ENCODE measurements around the gene SOST. TPM values are rescaled to one million over a fixed set of nuclear protein-coding genes. Genes with fewer than 3 reads are reported as not detected.

The SOST gene
- not detected for total RNA-seq

DNA sequence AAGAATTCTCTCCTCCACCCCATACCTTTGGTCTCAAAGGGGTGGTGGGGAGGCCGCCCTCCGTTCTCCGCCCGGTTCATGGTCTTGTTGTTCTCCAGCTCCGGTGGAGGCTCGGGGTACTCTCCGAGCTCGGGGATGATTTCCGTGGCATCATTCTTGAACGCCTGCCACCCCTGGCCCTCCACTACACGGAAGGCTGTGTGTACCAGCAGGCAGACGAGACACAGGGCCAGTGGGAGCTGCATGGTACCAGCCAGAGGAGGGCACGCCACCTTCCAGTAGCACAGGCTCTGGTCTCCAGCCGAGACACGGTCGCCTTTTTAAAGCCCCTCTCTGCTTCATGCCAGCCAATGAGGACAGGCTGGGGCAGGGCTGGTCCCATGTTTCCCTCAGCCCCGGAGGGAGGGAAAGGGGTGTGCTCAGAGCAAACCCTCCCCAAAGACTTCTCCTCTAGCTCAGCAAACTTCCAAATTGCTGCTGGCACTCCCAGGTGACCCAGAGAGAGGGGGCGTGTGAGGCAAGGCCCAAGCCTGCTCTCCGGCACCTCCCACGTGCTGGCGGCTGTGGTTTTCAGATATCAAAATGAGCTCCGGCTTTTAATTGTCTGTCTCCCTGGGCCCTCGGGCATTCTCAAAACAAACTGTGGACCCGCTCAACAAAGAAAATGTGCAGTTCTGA is at the start of gene SOST:
SOST (minus strand) TSS at position 295 of the 678 bp plus-strand sequence; CDS start at position 245, 50 bp downstream.
- Histone ChIP-seq H3K27ac (no peak within 1 kb of the TSS), H3K9me3 (no peaks in the 10 kb centered on the region), H3K4me1 (no peaks in the 10 kb centered on the region), H3K4me3 (no peak within 1 kb of the TSS), H3K36me3 (no peaks in the 10 kb centered on the region), H3K27me3 (peaks cover 0 to 5% of the 10 kb centered on the region in 2 donors)
- intact Hi-C loops (cut with DNase I; ENCODE audit: low total_unique reads): loop anchor here (10.0 kb wide), 1 partner anchor 184 kb away; no protein-coding TSS in a partner anchor
- DNase-seq: no peak
- TF ChIP-seq, protein P1, sequence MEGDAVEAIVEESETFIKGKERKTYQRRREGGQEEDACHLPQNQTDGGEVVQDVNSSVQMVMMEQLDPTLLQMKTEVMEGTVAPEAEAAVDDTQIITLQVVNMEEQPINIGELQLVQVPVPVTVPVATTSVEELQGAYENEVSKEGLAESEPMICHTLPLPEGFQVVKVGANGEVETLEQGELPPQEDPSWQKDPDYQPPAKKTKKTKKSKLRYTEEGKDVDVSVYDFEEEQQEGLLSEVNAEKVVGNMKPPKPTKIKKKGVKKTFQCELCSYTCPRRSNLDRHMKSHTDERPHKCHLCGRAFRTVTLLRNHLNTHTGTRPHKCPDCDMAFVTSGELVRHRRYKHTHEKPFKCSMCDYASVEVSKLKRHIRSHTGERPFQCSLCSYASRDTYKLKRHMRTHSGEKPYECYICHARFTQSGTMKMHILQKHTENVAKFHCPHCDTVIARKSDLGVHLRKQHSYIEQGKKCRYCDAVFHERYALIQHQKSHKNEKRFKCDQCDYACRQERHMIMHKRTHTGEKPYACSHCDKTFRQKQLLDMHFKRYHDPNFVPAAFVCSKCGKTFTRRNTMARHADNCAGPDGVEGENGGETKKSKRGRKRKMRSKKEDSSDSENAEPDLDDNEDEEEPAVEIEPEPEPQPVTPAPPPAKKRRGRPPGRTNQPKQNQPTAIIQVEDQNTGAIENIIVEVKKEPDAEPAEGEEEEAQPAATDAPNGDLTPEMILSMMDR (IDR thresholded peaks at IDR 0.05): no peak
- TF ChIP-seq POLR2A (IDR thresholded peaks at IDR 0.05): no peak

DNA sequence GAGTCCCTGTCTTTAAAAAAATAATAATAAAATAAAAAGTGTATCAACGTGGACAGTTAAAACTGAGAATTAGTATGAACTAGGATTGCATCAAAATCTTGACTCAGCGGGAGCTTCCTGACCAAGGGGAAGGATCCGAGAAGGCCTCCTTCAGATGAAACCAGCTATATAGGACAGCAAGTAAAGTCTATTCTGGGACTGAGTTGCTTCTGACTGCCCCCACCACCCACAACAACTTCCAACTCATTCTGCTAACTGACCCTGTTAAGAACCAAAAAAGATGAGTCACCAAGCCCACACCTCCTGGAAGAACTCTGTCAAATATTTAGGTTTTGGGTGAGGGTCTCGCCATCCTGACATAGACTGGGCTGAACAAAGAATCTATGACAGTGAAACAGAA is 49.5 kb upstream of the SOST start:
- Histone ChIP-seq H3K9me3 (no peaks in the 10 kb centered on the region), H3K4me3 (no peak overlapping the region), H3K27ac (no peak overlapping the region), H3K36me3 (no peaks in the 10 kb centered on the region), H3K4me1 (no peaks in the 10 kb centered on the region), H3K27me3 (no peaks in the 10 kb centered on the region)
- intact Hi-C loops (cut with DNase I; ENCODE audit: low total_unique reads): no loop called here
- no peak for DNase-seq
- no peak for TF ChIP-seq POLR2A (IDR thresholded peaks at IDR 0.05)
- TF ChIP-seq, protein P1 (IDR thresholded peaks at IDR 0.05): no peak

DNA sequence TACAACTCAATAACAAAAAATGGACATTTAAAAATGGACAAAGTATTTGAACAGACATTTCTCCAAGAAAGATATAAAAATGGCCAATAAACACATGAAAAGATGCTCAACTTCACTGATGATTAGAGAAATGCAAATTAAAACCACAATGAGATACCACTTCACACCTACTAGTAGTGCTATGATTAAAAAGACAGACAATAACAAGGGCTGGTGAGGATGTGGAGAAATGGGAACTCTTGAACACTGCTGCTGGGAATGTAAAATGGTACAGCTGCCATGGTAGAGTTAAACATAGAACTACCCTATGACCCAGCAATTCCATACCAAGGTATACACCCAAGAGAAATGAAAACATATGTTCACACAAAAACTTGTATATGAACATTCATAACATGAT is 46.5 kb upstream of the SOST start:
- H3K4me3 ChIP-seq: no peak overlapping the region
- TF ChIP-seq, protein P1 (IDR thresholded peaks at IDR 0.05): no peak
- TF ChIP-seq POLR2A (IDR thresholded peaks at IDR 0.05): no peak
- no peaks in the 10 kb centered on the region for H3K27me3 ChIP-seq
- no peaks in the 10 kb centered on the region for H3K36me3 ChIP-seq
- DNase-seq: no peak
- H3K4me1 ChIP-seq: no peaks in the 10 kb centered on the region
- H3K9me3 ChIP-seq: no peaks in the 10 kb centered on the region
- H3K27ac ChIP-seq: no peak overlapping the region
- intact Hi-C loops (cut with DNase I; ENCODE audit: low total_unique reads): no loop called here

DNA sequence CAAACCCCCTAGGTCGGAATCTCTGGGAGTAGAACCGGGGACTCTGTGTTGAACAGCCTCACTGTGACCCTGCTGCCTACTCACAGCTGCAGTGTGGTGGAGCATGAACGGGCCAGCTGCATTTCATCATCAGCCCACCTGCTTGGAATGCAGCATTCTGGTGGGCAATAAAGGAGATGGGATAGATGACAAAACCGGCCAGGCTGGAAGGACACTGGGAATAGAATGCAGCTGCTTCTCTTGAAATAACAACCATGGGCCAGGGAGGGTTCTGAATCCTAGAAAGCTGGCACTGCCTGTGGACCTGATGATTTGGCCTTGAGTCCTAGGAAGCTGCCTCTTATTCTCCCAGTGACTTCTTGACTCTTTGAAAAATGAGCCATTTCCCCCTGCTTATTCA is 45.2 kb upstream of the SOST start:
- Histone ChIP-seq H3K27me3 (no peaks in the 10 kb centered on the region), H3K36me3 (no peaks in the 10 kb centered on the region), H3K9me3 (no peaks in the 10 kb centered on the region), H3K27ac (no peak overlapping the region), H3K4me1 (no peaks in the 10 kb centered on the region), H3K4me3 (no peak overlapping the region)
- no peak for TF ChIP-seq POLR2A (IDR thresholded peaks at IDR 0.05)
- TF ChIP-seq, protein P1 (IDR thresholded peaks at IDR 0.05): no peak
- no peak for DNase-seq
- intact Hi-C loops (cut with DNase I; ENCODE audit: low total_unique reads): no loop called here

DNA sequence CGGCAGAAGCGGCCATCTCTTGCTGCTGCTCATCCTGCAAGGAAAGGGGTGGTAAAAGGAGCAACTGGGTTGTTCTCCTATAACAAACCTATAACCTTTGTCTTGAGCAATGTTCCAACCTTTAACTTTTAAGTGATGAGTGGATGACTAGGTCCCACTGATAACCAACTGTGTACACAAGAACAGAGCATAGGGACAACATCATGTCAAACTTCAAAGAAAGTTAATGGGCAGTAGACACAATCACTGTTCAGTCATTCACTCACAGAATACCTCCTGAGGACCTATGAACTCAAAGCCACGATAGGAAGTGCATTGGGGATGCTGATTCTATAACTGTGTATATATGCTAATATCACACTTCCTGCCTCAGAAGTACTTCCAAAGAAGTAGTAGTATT is 43.3 kb upstream of the SOST start:
- intact Hi-C loops (cut with DNase I; ENCODE audit: low total_unique reads): no loop called here
- DNase-seq: no peak
- Histone ChIP-seq H3K4me3 (no peak overlapping the region), H3K4me1 (no peaks in the 10 kb centered on the region), H3K27me3 (no peaks in the 10 kb centered on the region), H3K36me3 (no peaks in the 10 kb centered on the region), H3K9me3 (no peaks in the 10 kb centered on the region), H3K27ac (no peak overlapping the region)
- TF ChIP-seq, protein P1 (IDR thresholded peaks at IDR 0.05): no peak
- TF ChIP-seq POLR2A (IDR thresholded peaks at IDR 0.05): no peak
